K562 (cell line): ENCODE measurements around the gene MRPL41. TPM values are rescaled to one million over a fixed set of nuclear protein-coding genes. Genes with fewer than 3 reads are reported as not detected.

Experiments used
- ARID1B ChIP-seq: fragments of 450-650 bp; IDR thresholded peaks from 2 replicates; pipeline ENCODE4 v1.6.1; 2016; ENCODE audit warnings: antibody characterized with exemption, mild to moderate bottlenecking, inconsistent platforms
- BRD4 ChIP-seq: fragments of 200-600 bp; sonication (generic); IDR thresholded peaks from 2 replicates; pipeline ENCODE4 v1.6.1; 2017; ENCODE audit warnings: inconsistent platforms
- CTCFL ChIP-seq: IDR thresholded peaks from 2 replicates; pipeline ENCODE4 v1.6.1; 2011; ENCODE audit warnings: borderline replicate concordance, low read depth, mild to moderate bottlenecking, moderate library complexity, low read length; ENCODE audit not compliant: insufficient read depth, poor library complexity, severe bottlenecking
- DMBX1 ChIP-seq: fragments of 250-450 bp; sonication (Bioruptor Pico); IDR thresholded peaks from 2 replicates; pipeline ENCODE4 v1.8.0; 2022; ENCODE audit warnings: inconsistent platforms, mild to moderate bottlenecking, moderate library complexity, borderline replicate concordance
- DNMT1 ChIP-seq: fragments of 450-650 bp; IDR thresholded peaks from 2 replicates; pipeline ENCODE4 v1.6.1; 2016; ENCODE audit warnings: antibody characterized with exemption, mild to moderate bottlenecking
- FOXM1 ChIP-seq, 2 experiments: fragments of 450-650 bp in 1 of 2; sonication (generic) in 1 of 2; formaldehyde crosslinking in 1 of 2; IDR thresholded peaks; 2 replicates each; pipeline versions ENCODE4 v1.6.1 to v1.9.0; 2017 to 2022; ENCODE audit warnings: low read depth in 2 of 2, mild to moderate bottlenecking in 2 of 2, missing genetic modification reagents in 1 of 2, moderate library complexity in 1 of 2
- HDAC8 ChIP-seq: fragments of 450-650 bp; IDR thresholded peaks from 2 replicates; pipeline ENCODE4 v1.6.1; 2016; ENCODE audit warnings: mild to moderate bottlenecking, missing genetic modification characterization, moderate library complexity, missing compliant biosample characterization
- HOMEZ ChIP-seq: fragments of 250-450 bp; sonication (Bioruptor Pico); IDR thresholded peaks from 2 replicates; pipeline ENCODE4 v1.4.0; 2020; ENCODE audit warnings: mild to moderate bottlenecking, moderate library complexity
- ILK ChIP-seq: fragments of 450-650 bp; IDR thresholded peaks from 2 replicates; pipeline ENCODE4 v1.6.1; 2016; ENCODE audit warnings: missing genetic modification characterization, low read depth, mild to moderate bottlenecking, missing compliant biosample characterization, moderate library complexity, borderline replicate concordance
- IRF9 ChIP-seq: fragments of 450-650 bp; IDR thresholded peaks from 2 replicates; pipeline ENCODE4 v1.6.1; 2016; ENCODE audit warnings: missing biosample characterization, missing genetic modification characterization
- KLF16 ChIP-seq: IDR thresholded peaks from 2 replicates; pipeline ENCODE4 v1.6.1; 2016; ENCODE audit warnings: antibody characterized with exemption
- L3MBTL2 ChIP-seq: fragments of 450-650 bp; IDR thresholded peaks from 2 replicates; pipeline ENCODE4 v1.6.1; 2016; ENCODE audit warnings: mild to moderate bottlenecking, moderate library complexity
- NCOA2 ChIP-seq, 2 experiments: fragments of 450-650 bp; IDR thresholded peaks; 2 replicates each; pipeline ENCODE4 v1.6.1; 2018; ENCODE audit warnings: mild to moderate bottlenecking in 2 of 2, moderate library complexity in 1 of 2; ENCODE audit not compliant: partially characterized antibody in 2 of 2
- NFXL1 ChIP-seq: fragments of 450-650 bp; formaldehyde crosslinking; IDR thresholded peaks from 2 replicates; pipeline ENCODE4 v1.4.0; 2021; ENCODE audit warnings: mild to moderate bottlenecking
- NR0B1 ChIP-seq: fragments of 450-650 bp; IDR thresholded peaks from one replicate; pipeline ENCODE4 v1.6.1; 2018; ENCODE audit warnings: mild to moderate bottlenecking, moderate library complexity; ENCODE audit not compliant: partially characterized antibody
- PURB ChIP-seq: sonication (generic); formaldehyde crosslinking; IDR thresholded peaks from 2 replicates; pipeline ENCODE4 v1.9.0; 2021; ENCODE audit warnings: low read depth, mild to moderate bottlenecking, missing genetic modification reagents
- SP1 ChIP-seq: sonication (generic); formaldehyde crosslinking; IDR thresholded peaks from 2 replicates; pipeline ENCODE4 v1.8.1; 2022; ENCODE audit warnings: mild to moderate bottlenecking, missing genetic modification reagents
- TCF7 ChIP-seq: sonication (generic); IDR thresholded peaks from 2 replicates; pipeline ENCODE4 v1.6.1; 2016; ENCODE audit warnings: antibody characterized with exemption, borderline replicate concordance
- TSC22D4 ChIP-seq: fragments of 450-650 bp; IDR thresholded peaks from 2 replicates; pipeline ENCODE4 v1.6.1; 2016; ENCODE audit warnings: missing genetic modification characterization, missing biosample characterization, control low read depth
- USF2 ChIP-seq: sonication (generic); formaldehyde crosslinking; IDR thresholded peaks from 2 replicates; pipeline ENCODE4 v1.5.0; 2020; ENCODE audit warnings: missing genetic modification reagents
- ZFP1 ChIP-seq: fragments of 450-650 bp; formaldehyde crosslinking; IDR thresholded peaks from 2 replicates; pipeline ENCODE4 v1.4.0; 2020; ENCODE audit warnings: mild to moderate bottlenecking, mixed read lengths
- ZNF134 ChIP-seq: fragments of 250-450 bp; sonication (Bioruptor Pico); conservative IDR thresholded peaks from 2 replicates; pipeline ENCODE4 v1.4.0; 2020
- polyA plus RNA-seq, 8 experiments: library from polyadenylated mRNA; depleted of rRNA in 4 of 8; stranded (reverse) in 5 of 8; unstranded in 3 of 8; fragments of >200 nt; fragmentation: Nextera tagmentation in 2 of 8; fragmentation: Illumina TruSeq in 1 of 8; extraction: Ambion mirVana in 2 of 8; extraction: Trizol in 1 of 8; gene quantifications; 2 replicates each; pipeline versions ENCODE4 v1.2.1 to v1.2.3, GENCODE V29; 2011 to 2014; ENCODE audit warnings: inconsistent platforms in 1 of 8, missing spikeins in 1 of 8
- total RNA-seq, 7 experiments: library from RNA; depleted of rRNA in 6 of 7; stranded (reverse); fragments of >200 nt in 6 of 7; fragmentation: Illumina TruSeq in 2 of 7; extraction: Trizol in 2 of 7; gene quantifications; 2 replicates each; pipeline versions ENCODE4 v1.2.1 to v1.2.3, GENCODE V29; 2011 to 2021; ENCODE audit warnings: low replicate concordance in 1 of 7

MRPL41 gene
- total and polyA plus RNA-seq, 9 of the 15 experiments (the other 6 are each of a cell fraction or from before 2014, with no cell fraction given), result 2.6 to 259 (median 21.6) TPM

GRCh38 chr9:137552022-137552768, 516 bp downstream of the MRPL41 start (continued):
- no peak for TF ChIP-seq ARID1B
- peak; percentile 45; the same call in 1 of the 2 replicates for TF ChIP-seq SP1
- TF ChIP-seq L3MBTL2, result peak; percentile 20; the same call in 1 of the 2 replicates
- no peak for TF ChIP-seq BRD4
- TF ChIP-seq NR0B1, result no peak
- TF ChIP-seq KLF16, result no peak
- TF ChIP-seq IRF9 (tag), result no peak
- TF ChIP-seq HOMEZ (CRISPR knock-in tag), result no peak
- TF ChIP-seq HDAC8 (tag), result no peak
- TF ChIP-seq ILK, result no peak
- TF ChIP-seq TCF7, result no peak
- no peak for TF ChIP-seq NFXL1 (CRISPR knock-in tag)
- no peak for TF ChIP-seq DNMT1
- TF ChIP-seq FOXM1 (IDR thresholded peaks at IDR 0.05; ENCODE audit: low read depth), result no peak
- no peak for TF ChIP-seq FOXM1 (CRISPR knock-in tag; IDR thresholded peaks at IDR 0.05; ENCODE audit: low read depth)
- no peak for TF ChIP-seq PURB (CRISPR knock-in tag)
- no peak for TF ChIP-seq DMBX1 (CRISPR knock-in tag)
- 0 out of 2 replicates have a peak, but pooled peaks have one; percentile 43 for TF ChIP-seq ZNF134 (CRISPR knock-in tag)
- no peak for TF ChIP-seq NCOA2 (IDR thresholded peaks at IDR 0.05; ENCODE audit: partially characterized antibody in 2 of 2)
- no peak for TF ChIP-seq USF2 (CRISPR knock-in tag)
- TF ChIP-seq CTCFL, result no peak
- TF ChIP-seq ZFP1 (CRISPR knock-in tag), result no peak
- TF ChIP-seq TSC22D4 (tag), result no peak
